Activated B cell treated with CpG ODN at 0.5 μM for 24 hours (primary cell): ENCODE data around the gene KCNK3. TPM values are rescaled to one million over a fixed set of nuclear protein-coding genes. Genes with fewer than 3 reads are reported as not detected.

Source experiments
- ATAC-seq: fragments of 200-7000 bp; cut with Tn5 transposase; one replicate; pipeline ENCODE4 v1.10.0; 2021; ENCODE audit warnings: low read depth, mild to moderate bottlenecking, moderate library complexity
- CTCF ChIA-PET: fragments of 350-600 bp; sonication (Branson Sonifier 250); formaldehyde crosslinking; loops from one replicate; lab custom pipeline; 2021; ENCODE audit warnings: antibody characterized with exemption; lab: Charles Lee
- POLR2A ChIA-PET: fragments of 350-600 bp; sonication (Branson Sonifier 250); formaldehyde crosslinking; loops from one replicate; lab custom pipeline; 2021; ENCODE audit warnings: antibody characterized with exemption; lab: Charles Lee
- DNase-seq: peaks from one replicate; pipeline ENCODE4 v3.0.0; 2022
- H3K27ac Mint-ChIP-seq: one replicate; pipeline ENCODE4 v1.8.0; 2020; ENCODE audit warnings: mixed read lengths
- H3K27me3 Mint-ChIP-seq: one replicate; pipeline ENCODE4 v1.8.0; 2021; ENCODE audit warnings: mixed read lengths
- H3K36me3 Mint-ChIP-seq: one replicate; pipeline ENCODE4 v1.8.0; 2021; ENCODE audit warnings: low read depth, mixed read lengths
- H3K4me1 Mint-ChIP-seq: one replicate; pipeline ENCODE4 v1.8.0; 2021; ENCODE audit warnings: mixed read lengths
- H3K4me3 Mint-ChIP-seq: one replicate; pipeline ENCODE4 v1.8.0; 2020; ENCODE audit warnings: mild to moderate bottlenecking, mixed read lengths
- H3K9me3 Mint-ChIP-seq: one replicate; pipeline ENCODE4 v1.8.0; 2020; ENCODE audit warnings: mixed read lengths
- CTCF ChIP-seq: fragments of 200-600 bp; IDR thresholded peaks from one replicate; pipeline ENCODE4 v1.8.0; 2022; ENCODE audit warnings: antibody characterized with exemption, mild to moderate bottlenecking
- intact Hi-C: fragments of 100-400 bp; cut with micrococcal nuclease; formaldehyde crosslinking; loops from one replicate; pipeline ENCODE4 v1.15.1; 2024
- total RNA-seq: library from RNA; stranded (reverse); gene quantifications from 2 replicates; pipeline ENCODE4 v1.2.3, GENCODE V29; 2022

The KCNK3 gene
- total RNA-seq, 1 donor from 2014 or later: not detected

- Mint-ChIP-seq H3K4me1 (no peaks in the 10 kb centered on the region), H3K9me3 (no peaks in the 10 kb centered on the region), H3K36me3 (no peaks in the 10 kb centered on the region), H3K27ac (no peak overlapping the region), H3K4me3 (no peak overlapping the region), H3K27me3 (peaks cover 34% of the 10 kb centered on the region)
- ChIA-PET POLR2A (no interaction called here), CTCF (no interaction called here)
- no peak for DNase-seq
- intact Hi-C loops: no loop called here
- no peak for TF ChIP-seq CTCF
- ATAC-seq: no peak
Observed at GRCh38 chr2:26671691-26672090, 20.8 kb upstream of the KCNK3 start.

GRCh38 chr2:26672112-26672817, 20.3 kb upstream of the KCNK3 start:
- intact Hi-C loops: no loop called here
- Mint-ChIP-seq H3K36me3 (no peaks in the 10 kb centered on the region), H3K27me3 (peaks cover 36% of the 10 kb centered on the region), H3K27ac (no peak overlapping the region), H3K4me1 (no peaks in the 10 kb centered on the region), H3K9me3 (peaks cover 1% of the 10 kb centered on the region), H3K4me3 (no peak overlapping the region)
- CTCF ChIA-PET: no interaction called here
- POLR2A ChIA-PET: no interaction called here
- no peak for TF ChIP-seq CTCF
- ATAC-seq: no peak
- DNase-seq: no peak

GRCh38 chr2:26672818-26673393, 19.6 kb upstream of the KCNK3 start:
- no peak for TF ChIP-seq CTCF
- intact Hi-C loops: no loop called here
- Mint-ChIP-seq H3K9me3 (peaks cover 2% of the 10 kb centered on the region), H3K4me1 (no peaks in the 10 kb centered on the region), H3K27me3 (peaks cover 39% of the 10 kb centered on the region), H3K36me3 (no peaks in the 10 kb centered on the region), H3K4me3 (no peak overlapping the region), H3K27ac (peak overlapping the region; percentile 33)
- ATAC-seq (no peak), DNase-seq (no peak)
- CTCF ChIA-PET: no interaction called here
- POLR2A ChIA-PET: no interaction called here

GRCh38 chr2:26674002-26674751, 18.3 kb upstream of the KCNK3 start:
- no peak overlapping the region for H3K4me3 Mint-ChIP-seq
- no peak for TF ChIP-seq CTCF
- peaks cover 2% of the 10 kb centered on the region for H3K9me3 Mint-ChIP-seq
- CTCF ChIA-PET: no interaction called here
- intact Hi-C loops: no loop called here
- H3K36me3 Mint-ChIP-seq: no peaks in the 10 kb centered on the region
- DNase-seq (no peak), ATAC-seq (no peak)
- no peaks in the 10 kb centered on the region for H3K4me1 Mint-ChIP-seq
- peaks cover 29% of the 10 kb centered on the region for H3K27me3 Mint-ChIP-seq
- H3K27ac Mint-ChIP-seq: no peak overlapping the region
- POLR2A ChIA-PET: no interaction called here

GRCh38 chr2:26674771-26675170, 17.8 kb upstream of the KCNK3 start:
- no peaks in the 10 kb centered on the region for H3K36me3 Mint-ChIP-seq
- ATAC-seq (no peak), DNase-seq (no peak)
- POLR2A ChIA-PET: no interaction called here
- no peak overlapping the region for H3K4me3 Mint-ChIP-seq
- intact Hi-C loops: no loop called here
- no peak overlapping the region for H3K27ac Mint-ChIP-seq
- peaks cover 2% of the 10 kb centered on the region for H3K9me3 Mint-ChIP-seq
- H3K4me1 Mint-ChIP-seq: no peaks in the 10 kb centered on the region
- peaks cover 27% of the 10 kb centered on the region for H3K27me3 Mint-ChIP-seq
- TF ChIP-seq CTCF: no peak
- CTCF ChIA-PET: no interaction called here
